ENCODE measurements around the gene ARRDC4.

DNA sequence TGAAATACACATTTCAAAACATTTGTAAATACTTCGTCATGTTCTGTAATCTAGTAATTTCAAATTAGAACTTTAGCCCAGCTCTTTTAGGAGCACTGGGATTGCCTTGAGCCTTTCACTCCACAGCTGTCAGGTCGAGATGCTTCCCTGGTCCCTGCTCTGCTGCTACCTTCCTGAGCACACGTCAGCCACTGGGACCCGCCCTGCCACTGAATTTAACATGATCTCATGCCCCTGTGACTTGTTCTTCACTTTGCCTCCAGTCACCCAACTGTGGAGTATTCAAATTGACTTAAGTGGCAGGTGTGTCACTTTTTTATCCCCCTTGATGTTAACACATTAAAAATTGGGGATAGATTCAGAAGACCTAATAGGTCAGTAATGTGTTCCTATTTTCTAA, 3.3 kb downstream of the ARRDC4 start:
- TF ChIP-seq, protein P1, sequence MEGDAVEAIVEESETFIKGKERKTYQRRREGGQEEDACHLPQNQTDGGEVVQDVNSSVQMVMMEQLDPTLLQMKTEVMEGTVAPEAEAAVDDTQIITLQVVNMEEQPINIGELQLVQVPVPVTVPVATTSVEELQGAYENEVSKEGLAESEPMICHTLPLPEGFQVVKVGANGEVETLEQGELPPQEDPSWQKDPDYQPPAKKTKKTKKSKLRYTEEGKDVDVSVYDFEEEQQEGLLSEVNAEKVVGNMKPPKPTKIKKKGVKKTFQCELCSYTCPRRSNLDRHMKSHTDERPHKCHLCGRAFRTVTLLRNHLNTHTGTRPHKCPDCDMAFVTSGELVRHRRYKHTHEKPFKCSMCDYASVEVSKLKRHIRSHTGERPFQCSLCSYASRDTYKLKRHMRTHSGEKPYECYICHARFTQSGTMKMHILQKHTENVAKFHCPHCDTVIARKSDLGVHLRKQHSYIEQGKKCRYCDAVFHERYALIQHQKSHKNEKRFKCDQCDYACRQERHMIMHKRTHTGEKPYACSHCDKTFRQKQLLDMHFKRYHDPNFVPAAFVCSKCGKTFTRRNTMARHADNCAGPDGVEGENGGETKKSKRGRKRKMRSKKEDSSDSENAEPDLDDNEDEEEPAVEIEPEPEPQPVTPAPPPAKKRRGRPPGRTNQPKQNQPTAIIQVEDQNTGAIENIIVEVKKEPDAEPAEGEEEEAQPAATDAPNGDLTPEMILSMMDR (IDR thresholded peaks at IDR 0.05; ENCODE audit: extremely low read depth in 1 of 2, insufficient read depth in 1 of 2, low read depth in 1 of 2, low read length in 2 of 2): no peak
- TF ChIP-seq POLR2A (IDR thresholded peaks at IDR 0.05; ENCODE audit: low read depth, low read length) (no peak), EZH2 (IDR thresholded peaks at IDR 0.05; ENCODE audit: borderline replicate concordance, low read depth, low read length, severe bottlenecking) (no peak), POLR2AphosphoS5 (IDR thresholded peaks at IDR 0.05; ENCODE audit: insufficient read depth, low read depth, low read length) (no peak)
